Epithelial cell of prostate (primary cell): Measurements from ENCODE around the gene MCOLN1.
"Not testable (repeated sequence)": the region's sequence is repeated elsewhere in the genome, so short reads cannot be mapped to it uniquely, and the experiment has no call there.

Experiments used
- DNase-seq: peaks from one replicate; pipeline ENCODE4 v3.0.0-alpha.2; 2011; ENCODE audit warnings: low read depth, low spot score
- H3K27ac ChIP-seq: fragments of 450-650 bp; 2 replicates; pipeline ENCODE4 v1.5.1; 2017; ENCODE audit warnings: mild to moderate bottlenecking

MCOLN1 gene

GRCh38 chr19:7561325-7561724, 38.9 kb downstream of the MCOLN1 start:
- no peak for DNase-seq
- no peak overlapping the region for H3K27ac ChIP-seq

- no peak for DNase-seq
- H3K27ac ChIP-seq = no peak overlapping the region
These were observed 40.4 kb downstream of the MCOLN1 start for GRCh38 chr19:7562646-7563393.

- DNase-seq = no peak
- no peak overlapping the region for H3K27ac ChIP-seq
These were observed 42.4 kb downstream of the MCOLN1 start for GRCh38 chr19:7564866-7565265.

GRCh38 chr19:7565332-7565731, 42.9 kb downstream of the MCOLN1 start:
- DNase-seq = no peak
- H3K27ac ChIP-seq = no peak overlapping the region

DNA sequence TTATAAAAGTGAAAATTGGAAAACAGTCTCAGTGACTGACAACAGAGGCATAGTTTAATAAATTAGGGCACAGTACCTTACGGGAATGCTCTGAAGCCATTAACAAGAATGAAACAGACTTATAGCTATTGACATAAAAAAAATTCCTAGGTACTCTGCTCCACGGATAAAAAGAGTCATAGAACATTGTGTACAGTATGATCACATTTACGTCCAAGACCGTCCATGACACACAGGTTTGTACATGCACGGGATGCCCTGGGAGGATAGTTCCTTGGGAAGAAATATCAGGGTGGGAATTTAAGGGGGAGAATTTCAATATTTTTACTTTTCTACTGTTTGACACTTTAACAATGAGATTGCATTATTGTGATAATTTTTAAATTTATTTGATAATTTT, 48.3 kb downstream of the MCOLN1 start:
- no peak for DNase-seq
- H3K27ac ChIP-seq = no peak overlapping the region

- H3K27ac ChIP-seq = no peak overlapping the region
- no peak for DNase-seq
These were observed 53.1 kb downstream of the MCOLN1 start for GRCh38 chr19:7575434-7576040.

DNA sequence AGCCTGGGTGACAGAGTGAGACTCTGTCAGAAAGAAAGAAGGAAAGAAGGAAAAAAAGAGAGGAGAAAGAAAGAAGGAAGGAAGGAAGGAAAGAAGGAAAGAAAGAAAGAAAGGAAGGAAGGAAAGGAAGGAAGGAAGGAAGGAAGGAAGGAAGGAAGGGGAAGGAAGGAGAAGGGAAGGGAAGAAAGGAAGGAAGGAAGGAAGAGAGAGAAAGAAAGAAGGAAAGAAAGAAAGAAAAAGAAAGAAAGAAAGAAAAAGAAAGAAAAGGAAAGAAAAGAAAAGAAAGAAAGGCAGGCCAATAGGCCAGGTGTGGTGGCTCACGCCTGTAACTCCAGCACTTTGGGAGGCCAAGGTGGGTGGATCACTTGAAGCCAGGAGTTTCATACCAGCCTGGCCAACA, 55.0 kb downstream of the MCOLN1 start:
- DNase-seq, H3K27ac ChIP-seq: not testable (repeated sequence)

DNA sequence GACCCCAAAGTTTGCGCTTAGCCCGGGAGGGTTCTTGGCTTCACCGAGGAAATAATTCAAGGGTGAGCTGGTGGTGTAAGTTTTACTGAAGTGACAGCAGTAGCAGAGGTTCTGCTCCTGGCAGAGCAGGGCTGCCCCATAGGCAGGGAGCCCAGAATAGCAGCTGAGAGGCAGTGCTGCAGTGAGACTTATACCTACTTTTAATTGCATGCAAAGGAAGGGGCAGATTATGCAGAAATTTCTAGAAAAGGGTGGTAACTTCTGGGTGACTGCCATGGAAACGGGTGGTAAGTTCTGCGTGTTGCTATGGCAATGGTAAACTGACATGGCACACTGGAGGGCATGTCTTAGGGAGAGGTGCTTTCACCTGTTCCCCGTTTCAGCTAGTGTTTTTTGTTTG, 55.7 kb downstream of the MCOLN1 start:
- no peak overlapping the region for H3K27ac ChIP-seq
- DNase-seq = no peak

DNA sequence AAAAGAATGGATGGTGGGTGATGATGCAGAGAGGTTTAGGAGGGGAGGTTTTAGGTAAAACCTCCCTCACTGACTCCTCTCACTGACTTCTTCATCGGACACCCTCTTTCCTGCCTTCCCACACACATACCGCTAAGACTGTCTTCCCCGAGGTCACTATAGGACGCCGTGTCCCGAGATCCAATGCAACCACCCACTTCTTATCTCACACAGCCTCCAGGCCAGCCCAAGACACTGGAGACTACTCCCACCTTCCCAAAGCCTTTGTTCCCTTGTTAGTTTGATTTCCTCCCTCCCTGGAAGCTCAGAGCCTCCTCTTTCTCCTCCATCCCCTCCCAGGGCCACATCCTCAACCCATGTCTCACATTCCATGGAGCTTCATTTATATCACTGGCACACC, 56.8 kb downstream of the MCOLN1 start:
- no peak for DNase-seq
- no peak overlapping the region for H3K27ac ChIP-seq

DNA sequence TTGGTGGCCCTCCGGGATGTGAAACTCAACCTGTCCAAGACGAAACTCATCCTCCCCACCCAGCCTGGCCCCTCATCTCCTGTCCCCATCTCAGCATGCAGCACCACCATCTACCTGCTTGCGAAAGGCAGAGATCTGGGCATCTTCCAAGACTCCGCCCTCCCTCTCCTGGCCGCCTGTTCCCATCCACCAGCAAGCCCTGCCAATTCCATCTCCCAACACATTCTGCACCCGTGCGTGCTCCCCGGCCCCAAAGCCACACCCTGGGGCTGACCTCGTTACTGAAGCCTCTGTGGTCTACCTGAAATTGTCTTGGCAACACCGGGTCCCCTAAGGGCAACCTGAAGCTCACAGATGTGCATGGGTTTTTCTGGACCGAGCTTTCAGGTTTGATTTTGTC, 60.0 kb downstream of the MCOLN1 start:
- H3K27ac ChIP-seq = no peak overlapping the region
- no peak for DNase-seq
